Right lobe of liver (tissue), 4 donors: ENCODE data around the gene GSG1L.

Experiments
- POLR2A ChIP-seq: fragments of 450-650 bp; IDR thresholded peaks from one replicate; pipeline ENCODE4 v1.6.1; 2017; ENCODE audit warnings: antibody characterized with exemption, mild to moderate bottlenecking
- TF ChIP-seq, protein P1 (sequence below), 4 donors: fragments of 200-600 bp in 3 of 4; fragments of 450-650 bp in 1 of 4; IDR thresholded peaks; one replicate each; pipeline versions ENCODE4 v1.5.1 to v1.8.0; 2016 to 2022; ENCODE audit warnings: antibody characterized with exemption in 4 of 4, mild to moderate bottlenecking in 2 of 4
- donor health status: DM: no; HTN: no; CAD: no.
- donor health status: DM: no; HTN: no; CAD: no.
- donor health status: DM: no; HTN: yes; CAD: no.

DNA sequence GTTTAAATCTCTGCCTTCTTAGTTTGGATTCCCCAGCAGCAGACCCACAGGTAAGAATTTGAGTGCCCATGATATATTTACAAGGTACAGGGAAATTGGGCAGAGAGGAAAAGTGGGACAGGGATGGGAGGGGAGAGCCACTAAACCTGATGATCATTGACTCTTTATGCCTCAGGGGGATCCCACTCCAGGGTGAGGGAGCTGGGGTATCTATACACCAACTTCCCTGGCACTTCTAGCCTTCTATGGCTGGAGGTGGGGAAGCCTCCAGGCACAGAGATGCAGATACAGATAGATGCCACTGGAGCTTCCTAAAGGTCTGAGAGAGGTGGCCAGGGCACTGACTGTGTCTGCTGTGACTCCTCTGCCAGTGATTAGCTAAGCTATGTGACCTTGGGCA is 257.1 kb downstream of the GSG1L start:
- TF ChIP-seq, protein P1, sequence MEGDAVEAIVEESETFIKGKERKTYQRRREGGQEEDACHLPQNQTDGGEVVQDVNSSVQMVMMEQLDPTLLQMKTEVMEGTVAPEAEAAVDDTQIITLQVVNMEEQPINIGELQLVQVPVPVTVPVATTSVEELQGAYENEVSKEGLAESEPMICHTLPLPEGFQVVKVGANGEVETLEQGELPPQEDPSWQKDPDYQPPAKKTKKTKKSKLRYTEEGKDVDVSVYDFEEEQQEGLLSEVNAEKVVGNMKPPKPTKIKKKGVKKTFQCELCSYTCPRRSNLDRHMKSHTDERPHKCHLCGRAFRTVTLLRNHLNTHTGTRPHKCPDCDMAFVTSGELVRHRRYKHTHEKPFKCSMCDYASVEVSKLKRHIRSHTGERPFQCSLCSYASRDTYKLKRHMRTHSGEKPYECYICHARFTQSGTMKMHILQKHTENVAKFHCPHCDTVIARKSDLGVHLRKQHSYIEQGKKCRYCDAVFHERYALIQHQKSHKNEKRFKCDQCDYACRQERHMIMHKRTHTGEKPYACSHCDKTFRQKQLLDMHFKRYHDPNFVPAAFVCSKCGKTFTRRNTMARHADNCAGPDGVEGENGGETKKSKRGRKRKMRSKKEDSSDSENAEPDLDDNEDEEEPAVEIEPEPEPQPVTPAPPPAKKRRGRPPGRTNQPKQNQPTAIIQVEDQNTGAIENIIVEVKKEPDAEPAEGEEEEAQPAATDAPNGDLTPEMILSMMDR (IDR thresholded peaks at IDR 0.05) = no peak
- no peak for TF ChIP-seq POLR2A
